Measurements from ENCODE around the gene CYREN. TPM values are rescaled to one million over a fixed set of nuclear protein-coding genes. Genes with fewer than 3 reads are reported as not detected.
"Not testable (repeated sequence)": the region's sequence is repeated elsewhere in the genome, so short reads cannot be mapped to it uniquely, and the experiment has no call there.

The CYREN gene
- total RNA-seq, 1 donor from 2014 or later: 33.3 TPM

DNA sequence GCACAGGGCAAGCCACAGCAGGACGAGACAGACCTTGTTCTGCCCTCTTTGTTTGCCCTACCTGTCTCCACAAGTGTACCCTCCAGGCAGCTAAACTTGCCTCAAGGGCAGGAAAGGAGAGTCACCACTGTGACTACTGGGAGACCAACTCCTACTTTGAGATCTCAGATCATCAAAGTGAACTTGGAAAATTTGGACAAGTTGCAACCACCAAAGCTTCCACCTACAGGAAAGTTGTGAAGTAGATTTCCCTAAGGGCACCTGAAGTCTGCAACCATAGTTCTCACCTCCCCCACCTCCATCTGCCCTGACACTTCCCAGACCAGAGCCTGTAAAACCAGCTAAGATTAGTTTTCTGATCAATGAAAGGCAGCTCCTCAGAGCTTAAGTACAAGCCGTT, 43.3 kb upstream of the CYREN start:
- no peak overlapping the region for H3K27ac Mint-ChIP-seq (ENCODE audit: unreplicated experiment)

GRCh38 chr7:135211946-135212685, 41.6 kb upstream of the CYREN start:
- H3K4me1 Mint-ChIP-seq (ENCODE audit: low read depth, unreplicated experiment); H3K36me3 Mint-ChIP-seq (ENCODE audit: unreplicated experiment); H3K27me3 Mint-ChIP-seq (ENCODE audit: unreplicated experiment); DNase-seq; H3K9me3 Mint-ChIP-seq (ENCODE audit: unreplicated experiment): not testable (repeated sequence)
- Mint-ChIP-seq H3K27ac (ENCODE audit: unreplicated experiment) (peak overlapping the region; percentile 94), H3K4me3 (ENCODE audit: unreplicated experiment) (peak overlapping the region; percentile 91)

More for the DNA sequence above, 43.3 kb upstream of the CYREN start:
- H3K36me3 Mint-ChIP-seq (ENCODE audit: unreplicated experiment): no peaks in the 10 kb centered on the region
- DNase-seq: no peak
- no peaks in the 10 kb centered on the region for H3K9me3 Mint-ChIP-seq (ENCODE audit: unreplicated experiment)
- no peaks in the 10 kb centered on the region for H3K27me3 Mint-ChIP-seq (ENCODE audit: unreplicated experiment)
- TF ChIP-seq CTCF (IDR thresholded peaks at IDR 0.05; ENCODE audit: partially characterized antibody, unreplicated experiment): no peak
- H3K4me3 Mint-ChIP-seq (ENCODE audit: unreplicated experiment): no peak overlapping the region
- H3K4me1 Mint-ChIP-seq (ENCODE audit: low read depth, unreplicated experiment): no peaks in the 10 kb centered on the region

DNA sequence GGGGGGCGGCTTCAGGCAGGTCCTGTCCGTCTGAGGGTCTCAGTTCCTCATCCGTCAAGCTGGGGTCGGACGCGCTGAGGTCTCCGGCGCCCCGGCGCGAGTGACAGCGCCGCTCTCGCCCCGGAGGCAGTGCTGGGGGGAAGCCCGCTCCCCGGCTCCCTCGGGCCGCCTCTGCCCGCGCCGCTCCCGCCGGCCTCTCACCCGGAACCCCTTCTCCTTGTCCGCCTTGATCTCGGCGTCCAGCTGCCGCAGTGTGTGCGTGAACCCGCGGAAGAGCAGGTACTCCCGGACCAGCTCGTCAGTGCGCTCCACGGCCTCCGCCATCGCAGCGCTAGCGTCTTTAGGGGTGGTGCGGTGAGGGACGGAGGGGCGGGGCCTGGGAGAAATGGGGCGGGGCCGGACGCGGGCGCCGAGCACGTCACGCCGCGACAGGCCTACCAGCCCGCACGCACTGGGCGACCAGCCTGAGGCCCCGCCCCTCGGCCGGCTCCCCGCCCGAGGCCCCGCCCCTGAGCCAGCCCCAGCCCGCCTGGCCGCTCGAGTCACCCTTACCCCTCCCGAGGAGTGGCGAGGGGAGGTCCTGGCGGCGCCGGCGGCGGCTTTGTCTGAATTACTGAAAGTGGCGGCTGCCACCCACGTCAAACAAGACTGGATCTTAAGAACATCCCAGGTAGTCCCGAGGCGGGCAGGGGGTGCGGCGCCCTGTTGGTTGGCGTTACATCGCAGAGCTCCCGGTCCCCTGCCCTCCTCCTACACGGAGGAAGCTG, 40.9 kb upstream of the CYREN start, which contains the start of gene WDR91:
WDR91 (minus strand) TSS at position 348 of the 767 bp plus-strand sequence; CDS start at position 324, 24 bp downstream.
- TF ChIP-seq CTCF (IDR thresholded peaks at IDR 0.05; ENCODE audit: partially characterized antibody, unreplicated experiment): no peak
- H3K4me3 Mint-ChIP-seq (ENCODE audit: unreplicated experiment): peak within 1 kb of the TSS; percentile 95
- H3K27ac Mint-ChIP-seq (ENCODE audit: unreplicated experiment): peak within 1 kb of the TSS; percentile 94
- H3K4me1 Mint-ChIP-seq (ENCODE audit: low read depth, unreplicated experiment): peaks cover 6% of the 10 kb centered on the region
- no peaks in the 10 kb centered on the region for H3K27me3 Mint-ChIP-seq (ENCODE audit: unreplicated experiment)
- no peaks in the 10 kb centered on the region for H3K36me3 Mint-ChIP-seq (ENCODE audit: unreplicated experiment)
- peak; percentile 99 for DNase-seq
- no peaks in the 10 kb centered on the region for H3K9me3 Mint-ChIP-seq (ENCODE audit: unreplicated experiment)

GRCh38 chr7:135210888-135211178, 40.3 kb upstream of the CYREN start:
- H3K36me3 Mint-ChIP-seq (ENCODE audit: unreplicated experiment): no peaks in the 10 kb centered on the region
- DNase-seq: no peak
- no peaks in the 10 kb centered on the region for H3K9me3 Mint-ChIP-seq (ENCODE audit: unreplicated experiment)
- TF ChIP-seq CTCF (IDR thresholded peaks at IDR 0.05; ENCODE audit: partially characterized antibody, unreplicated experiment): no peak
- H3K27me3 Mint-ChIP-seq (ENCODE audit: unreplicated experiment): no peaks in the 10 kb centered on the region
- H3K27ac Mint-ChIP-seq (ENCODE audit: unreplicated experiment): peak overlapping the region; percentile 55
- peaks cover 6% of the 10 kb centered on the region for H3K4me1 Mint-ChIP-seq (ENCODE audit: low read depth, unreplicated experiment)
- H3K4me3 Mint-ChIP-seq (ENCODE audit: unreplicated experiment): peak overlapping the region; percentile 95

- H3K4me3 Mint-ChIP-seq (ENCODE audit: unreplicated experiment): no peak overlapping the region
- H3K36me3 Mint-ChIP-seq (ENCODE audit: unreplicated experiment): no peaks in the 10 kb centered on the region
- no peak overlapping the region for H3K27ac Mint-ChIP-seq (ENCODE audit: unreplicated experiment)
- no peak for TF ChIP-seq CTCF (IDR thresholded peaks at IDR 0.05; ENCODE audit: partially characterized antibody, unreplicated experiment)
- no peak for DNase-seq
- H3K27me3 Mint-ChIP-seq (ENCODE audit: unreplicated experiment): no peaks in the 10 kb centered on the region
- peaks cover 6% of the 10 kb centered on the region for H3K4me1 Mint-ChIP-seq (ENCODE audit: low read depth, unreplicated experiment)
- no peaks in the 10 kb centered on the region for H3K9me3 Mint-ChIP-seq (ENCODE audit: unreplicated experiment)
Measured at GRCh38 chr7:135209225-135209834, 38.8 kb upstream of the CYREN start.
